Heart left ventricle (tissue), 13 donors: ENCODE measurements around the gene LYSMD1.

ENCODE experiments used
- CTCF ChIP-seq, 12 donors: fragments of 200-600 bp; sonication (generic) in 4 of 12; IDR thresholded peaks; one replicate each; pipeline versions ENCODE4 v1.5.0 to v1.8.0; 2018 to 2022; ENCODE audit warnings: antibody characterized with exemption in 12 of 12, mild to moderate bottlenecking in 5 of 12
- POLR2A ChIP-seq, 2 donors: fragments of 450-650 bp; IDR thresholded peaks; one replicate each; pipeline ENCODE4 v1.6.1; 2017; ENCODE audit warnings: antibody characterized with exemption in 2 of 2, mild to moderate bottlenecking in 2 of 2, moderate library complexity in 2 of 2
- donor health status: ischemic (EF 13 %, LVEDD 7.1; RV severe dilation, severe dysfunction).
- donor health status: DM: no; HTN: yes; CAD: no.
- donor health status: DM: no; HTN: no; CAD: no.
- donor health status: ischemic (EF 25% LVEDD 6.9; RV normal size, moderate dysfunction).
- donor health status: ischemic (EF 25% LVEDD 5.7; RV mildly dilated, moderate dysfunction).
- donor health status: ischemic (EF 35%, LVEDD 5.7; RV mildly dilated, moderate dysfunction).
- donor health status: nonischemic (EF 11% LVEDD 7.7; RV severe dilation, severe dysfunction).
- donor health status: DM: yes; HTN: yes; CAD: no.
- donor health status: PGD.
- donor health status: ischemic (EF 29% LVEDD 5.4; RV normal size, mild dysfunction).
- donor health status: nonischemic (EF 23%, LVEDD 6.1; RV moderate dilation, normal function).

GRCh38 chr1:151196292-151196800 is 30.6 kb upstream of the LYSMD1 start:
- TF ChIP-seq CTCF (IDR thresholded peaks at IDR 0.05) (peak; percentile 33 to 71 (median 54)), POLR2A (IDR thresholded peaks at IDR 0.05) (no peak)
